HG03565 (cell line): ENCODE measurements around the gene SHISA7.
"Not testable (repeated sequence)": the region's sequence is repeated elsewhere in the genome, so short reads cannot be mapped to it uniquely, and the experiment has no call there.

Source experiments
- ATAC-seq: cut with Tn5 transposase; IDR thresholded peaks from one replicate; pipeline ENCODE4 v1.9.1; 2021; ENCODE audit warnings: mild to moderate bottlenecking, moderate library complexity; ENCODE audit not compliant: unreplicated experiment

Gene SHISA7

DNA sequence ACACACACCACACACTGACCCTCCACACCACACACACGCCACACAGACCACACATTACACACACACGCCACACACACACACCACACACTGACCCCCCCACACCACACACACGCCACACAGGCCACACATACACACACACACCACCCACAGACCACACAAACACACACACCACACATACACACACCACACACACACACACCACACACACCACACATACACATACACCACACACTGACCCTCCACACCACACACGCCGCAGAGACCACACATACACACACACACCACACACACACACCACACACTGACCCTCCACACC, 5.0 kb upstream of the SHISA7 start:
- not testable (repeated sequence) for ATAC-seq

DNA sequence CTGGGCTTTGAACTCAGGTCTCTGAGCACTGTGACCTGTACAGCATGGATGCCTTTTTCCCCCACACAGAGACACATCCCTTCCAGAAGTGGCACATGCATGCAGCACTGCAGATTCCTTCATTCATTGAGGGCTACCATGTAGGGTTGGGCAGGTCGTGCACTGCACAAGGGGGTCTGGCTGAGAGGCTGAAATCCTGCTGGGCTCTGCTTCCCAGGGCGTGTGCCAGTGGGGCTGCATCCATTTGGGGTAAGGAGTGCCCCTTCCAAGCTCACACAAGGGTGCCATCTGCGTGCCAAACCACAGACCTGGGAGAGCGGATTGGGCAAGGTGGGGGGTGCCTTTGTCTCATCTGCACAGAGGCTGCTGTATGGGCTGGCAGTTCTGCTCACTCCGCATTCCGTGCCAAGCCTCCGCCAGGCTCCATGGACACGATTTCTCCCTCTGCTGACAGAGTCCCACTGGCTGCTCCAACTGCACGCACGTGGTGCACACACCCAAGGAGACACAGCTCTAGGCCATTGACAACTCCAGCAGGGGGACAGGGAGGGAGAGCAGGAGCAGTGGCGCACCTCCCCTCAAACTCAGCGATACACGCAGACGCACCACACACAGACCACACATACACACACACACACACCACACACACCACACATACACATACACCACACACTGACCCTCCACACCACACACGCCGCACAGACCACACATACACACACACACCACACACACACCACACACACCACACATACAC, 4.5 kb upstream of the SHISA7 start:
- no peak for ATAC-seq

DNA sequence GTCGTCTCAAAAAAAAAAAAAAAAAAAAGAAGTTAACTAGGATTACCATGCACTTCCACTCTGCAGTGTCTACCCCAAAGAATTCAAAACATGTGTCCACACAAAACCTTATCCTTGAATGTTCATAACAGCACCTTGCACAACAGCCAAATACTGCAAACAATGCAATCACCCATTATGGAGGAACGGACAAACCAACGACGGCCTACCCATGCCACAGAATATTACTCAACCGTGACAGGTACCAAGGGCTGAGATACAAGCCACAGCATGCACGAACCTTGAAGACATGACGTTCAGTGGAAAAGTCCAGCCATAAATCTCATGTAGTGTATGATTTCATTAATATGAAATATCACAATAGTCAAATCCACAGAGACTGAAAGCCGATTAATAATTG, 3.0 kb upstream of the SHISA7 start:
- no peak for ATAC-seq

DNA sequence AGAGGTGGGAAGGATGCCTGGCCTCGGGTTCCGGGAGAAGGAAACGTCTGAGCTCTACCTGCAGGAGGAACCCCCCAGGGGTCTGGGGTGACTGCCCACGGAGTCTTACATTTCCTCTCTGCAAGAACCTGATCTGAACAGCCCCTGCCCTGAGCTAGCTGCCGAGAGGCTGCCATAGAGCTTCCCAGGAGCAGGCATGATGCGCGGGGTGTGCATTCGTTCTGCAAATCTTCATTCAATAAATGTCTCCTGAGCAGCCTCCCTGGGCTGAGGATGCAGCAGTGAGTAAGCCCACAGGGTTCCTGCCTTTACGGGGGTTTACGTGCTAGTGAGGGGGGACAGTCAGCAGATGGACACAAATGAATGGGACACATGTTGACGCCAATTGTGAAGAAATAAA, 1.5 kb upstream of the SHISA7 start:
- no peak for ATAC-seq

DNA sequence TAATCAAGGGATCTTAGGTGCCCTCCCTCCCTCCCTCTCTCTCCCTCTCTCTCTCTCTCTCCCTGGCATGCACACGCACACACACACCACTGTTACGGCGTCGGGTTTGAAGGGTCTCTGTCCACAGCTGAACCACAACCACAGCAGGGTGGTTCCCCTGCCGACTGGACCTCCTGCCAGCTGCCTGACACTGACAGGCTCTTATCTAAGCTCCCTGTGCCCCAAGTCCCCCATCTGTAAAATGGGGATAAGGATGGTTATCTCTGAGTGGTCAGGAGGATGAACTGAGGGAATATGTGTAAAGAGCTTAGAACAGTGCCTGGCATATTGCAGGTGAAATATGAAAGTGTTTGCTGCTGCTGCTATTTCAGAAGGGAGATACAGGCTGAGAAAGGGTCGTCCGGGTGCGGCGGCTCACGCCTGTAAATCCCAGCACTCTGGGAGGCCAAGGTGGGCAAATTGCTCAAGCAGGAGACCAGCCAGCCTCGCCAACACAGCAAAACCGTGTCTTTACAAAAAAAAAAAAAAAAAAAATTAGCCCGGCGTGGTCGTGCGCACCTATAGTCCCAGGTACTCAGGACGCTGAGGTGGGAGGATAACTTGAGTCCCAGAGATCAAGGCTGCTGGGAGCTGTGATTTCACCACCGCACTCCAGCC, 852 bp upstream of the SHISA7 start:
- ATAC-seq, result no peak

DNA sequence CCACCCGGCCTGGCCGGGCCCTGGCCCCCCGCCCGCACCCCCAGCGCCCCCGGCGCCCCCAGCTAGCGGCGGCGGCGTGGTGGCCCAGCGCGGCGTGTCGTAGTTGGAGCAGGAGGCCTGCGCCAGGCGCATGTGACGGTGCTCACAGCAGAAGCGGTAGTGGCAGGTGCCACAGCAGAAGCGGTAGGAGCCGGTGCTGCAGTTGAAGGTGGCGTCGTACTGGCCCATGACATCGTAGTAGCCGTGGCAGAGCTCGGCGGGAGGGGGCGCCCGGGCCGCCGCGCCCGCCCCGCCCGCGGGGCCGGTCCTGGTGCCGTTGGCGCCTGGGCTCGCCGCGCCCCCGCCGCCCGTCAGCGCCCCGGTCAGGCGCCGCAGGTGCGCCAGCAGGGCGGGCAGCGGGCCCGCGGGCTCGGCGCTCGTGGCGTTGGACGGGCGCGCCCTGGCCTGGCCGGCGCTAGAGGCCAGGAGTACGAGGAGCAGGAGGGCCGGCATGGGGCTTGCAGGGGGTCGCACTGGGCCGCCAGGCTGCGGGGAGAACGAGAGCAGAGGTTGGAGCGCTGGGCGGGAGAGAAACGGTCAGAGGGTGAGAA, 633 bp downstream of the SHISA7 start:
- ATAC-seq, result no peak

DNA sequence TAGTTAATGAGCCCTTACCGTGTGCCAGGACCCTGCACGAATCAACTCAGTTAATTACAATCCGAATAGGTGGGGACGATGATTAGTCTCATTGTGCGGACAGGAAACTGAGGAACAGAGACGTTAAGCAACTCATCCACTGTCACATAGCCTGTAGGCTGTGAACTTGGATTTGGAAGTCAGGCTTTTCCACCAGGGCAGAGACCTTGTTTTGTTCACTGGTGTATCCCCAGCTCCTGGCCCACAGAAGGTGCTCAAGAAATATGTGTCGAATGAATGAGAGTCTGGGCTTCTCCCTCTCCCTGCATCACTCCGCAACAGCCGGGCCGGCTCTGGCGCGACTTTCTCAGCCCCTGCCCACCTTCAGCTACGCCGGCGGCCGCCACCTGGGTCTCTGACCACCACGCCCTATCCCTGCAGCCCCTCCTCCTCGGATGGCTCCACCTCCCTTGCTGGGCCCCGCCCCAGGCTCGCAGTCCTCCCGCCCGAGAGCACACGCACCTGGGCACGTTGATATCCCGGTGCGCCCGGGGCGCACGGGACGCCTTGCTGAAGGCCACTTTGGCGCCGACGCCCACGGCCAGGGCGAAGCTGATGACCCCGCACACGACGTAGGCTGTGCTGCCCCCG, 1.3 kb downstream of the SHISA7 start:
- no peak for ATAC-seq

DNA sequence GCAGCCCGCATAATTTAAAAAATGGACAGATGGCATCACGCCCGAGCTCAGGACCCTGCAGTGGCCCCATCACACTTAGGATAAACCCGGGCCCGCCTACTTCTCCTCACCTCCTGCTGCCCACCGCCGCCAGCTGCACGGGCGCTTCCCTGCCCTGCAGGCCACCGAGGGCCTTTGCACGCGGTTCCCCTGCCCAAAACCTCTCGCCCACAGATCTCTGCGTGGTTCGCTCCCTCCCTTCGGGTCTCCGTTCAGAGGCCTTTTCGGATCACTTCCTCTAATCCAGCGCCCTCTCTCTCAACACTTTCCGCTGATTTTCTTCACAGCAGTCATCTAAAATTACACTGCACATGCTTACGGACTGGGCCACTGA, 1.8 kb downstream of the SHISA7 start:
- ATAC-seq, result no peak

DNA sequence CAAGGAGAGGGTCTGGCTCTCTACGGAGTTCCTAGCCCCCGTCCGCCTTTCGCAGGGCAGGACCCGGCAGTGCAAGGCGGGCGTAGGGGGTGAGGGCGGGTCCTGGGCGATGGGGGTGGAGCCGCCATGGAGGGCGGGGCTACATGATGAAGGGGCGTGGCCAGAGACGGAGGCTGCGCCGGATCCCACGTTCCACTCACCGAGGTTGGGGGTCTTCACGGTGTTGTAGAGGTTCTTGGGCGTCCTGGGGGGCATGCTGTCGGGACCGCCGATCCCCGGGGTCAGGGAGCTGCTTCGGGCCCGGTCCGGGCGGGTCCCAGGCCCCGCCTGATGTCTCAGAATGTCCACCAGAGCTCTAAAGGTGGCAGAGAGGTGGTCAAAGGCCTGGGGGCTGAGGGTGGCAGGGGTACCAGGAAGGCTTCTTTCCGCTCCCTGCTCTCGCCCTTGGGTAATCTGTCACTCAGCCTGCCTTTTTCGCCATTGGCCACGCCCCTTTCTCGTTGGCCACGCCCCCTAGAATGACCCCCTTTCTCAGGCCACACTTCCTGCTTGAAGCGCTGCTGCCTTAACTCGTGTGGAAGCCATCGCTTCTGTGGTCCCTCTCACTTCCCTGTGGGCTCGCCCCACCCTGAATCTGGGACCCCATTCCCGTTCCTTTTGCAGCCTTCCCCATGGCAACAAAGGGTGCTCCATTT, 2.5 kb downstream of the SHISA7 start:
- ATAC-seq, result no peak

DNA sequence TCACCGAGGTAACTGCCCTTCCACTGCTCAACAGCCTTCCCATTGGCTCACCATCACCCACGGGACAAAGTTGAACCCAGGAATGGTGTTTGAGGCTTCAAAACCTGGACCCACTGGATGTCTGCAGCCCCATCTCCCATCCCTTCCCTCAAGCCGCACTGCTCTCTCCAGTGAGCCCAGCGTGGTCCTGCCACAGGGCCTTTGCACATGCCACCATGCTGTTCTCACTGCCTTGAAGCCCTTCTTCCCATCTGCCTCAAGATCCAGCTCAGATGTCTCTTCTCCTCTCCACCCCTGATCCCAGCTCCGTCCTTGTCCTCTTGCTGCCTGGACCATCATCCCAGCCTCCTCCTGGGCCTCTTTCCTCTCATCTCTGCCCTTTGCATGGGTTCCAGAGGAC, 4.0 kb downstream of the SHISA7 start:
- no peak for ATAC-seq

DNA sequence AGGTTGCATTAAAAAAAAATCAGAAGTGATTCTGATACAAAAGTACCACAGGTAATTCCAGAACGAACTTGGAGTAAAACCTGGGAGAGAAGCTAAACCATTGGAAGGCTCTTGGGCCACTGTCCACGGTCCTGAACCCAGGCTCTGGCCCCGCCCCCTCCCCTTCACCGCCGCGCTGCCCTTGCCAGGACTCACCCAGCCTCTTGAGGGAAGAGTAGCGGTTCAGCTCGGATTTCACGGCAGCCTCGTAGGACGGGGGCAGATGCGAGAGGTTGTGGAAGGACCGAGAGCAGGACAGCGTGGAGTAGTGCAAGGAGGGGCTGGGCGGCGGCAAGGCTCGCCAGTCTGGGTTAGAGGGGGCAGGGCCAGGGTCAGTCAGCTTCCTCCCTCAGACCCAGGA, 5.7 kb downstream of the SHISA7 start:
- ATAC-seq, result no peak

DNA sequence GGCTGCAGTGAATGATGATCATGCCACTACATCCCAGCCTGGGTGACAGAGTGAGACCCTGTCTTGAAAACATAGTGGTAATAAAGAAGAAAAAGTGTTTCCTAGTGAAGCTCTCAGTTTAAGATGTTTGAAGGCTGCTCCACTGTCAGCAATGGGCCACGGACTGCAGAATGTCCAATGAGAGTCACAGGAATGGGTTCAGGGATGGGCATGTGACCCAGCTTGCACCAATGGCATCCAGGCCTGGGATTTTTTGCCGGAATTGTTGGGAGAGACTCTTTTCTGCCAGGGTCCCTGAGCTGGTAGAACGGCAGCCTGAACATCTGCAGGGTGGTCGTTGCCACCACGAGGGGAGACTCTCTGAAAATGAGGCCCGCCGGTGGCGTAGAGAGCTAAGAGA, 6.3 kb downstream of the SHISA7 start:
- ATAC-seq, result no peak

DNA sequence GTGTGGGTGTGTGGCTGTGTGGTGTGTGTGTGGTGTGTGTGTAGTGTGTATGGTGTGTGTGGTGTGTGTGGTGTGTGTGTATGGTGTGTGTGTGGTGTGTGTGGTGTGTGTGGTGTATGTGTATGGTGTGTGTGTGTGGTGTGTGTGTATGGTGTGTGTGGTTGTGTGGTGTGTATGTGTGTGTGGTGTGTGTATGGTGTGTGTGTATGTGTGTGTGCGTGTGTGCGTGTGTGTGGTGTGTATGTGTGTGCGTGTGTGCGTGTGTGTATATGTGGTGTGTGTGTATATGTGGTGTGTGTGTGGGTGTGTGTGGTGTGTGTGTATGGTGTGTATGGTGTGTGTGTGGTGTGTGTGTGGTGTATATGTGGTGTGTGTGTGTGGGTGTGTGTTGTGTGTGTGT, 8.1 kb downstream of the SHISA7 start:
- ATAC-seq, result no peak

DNA sequence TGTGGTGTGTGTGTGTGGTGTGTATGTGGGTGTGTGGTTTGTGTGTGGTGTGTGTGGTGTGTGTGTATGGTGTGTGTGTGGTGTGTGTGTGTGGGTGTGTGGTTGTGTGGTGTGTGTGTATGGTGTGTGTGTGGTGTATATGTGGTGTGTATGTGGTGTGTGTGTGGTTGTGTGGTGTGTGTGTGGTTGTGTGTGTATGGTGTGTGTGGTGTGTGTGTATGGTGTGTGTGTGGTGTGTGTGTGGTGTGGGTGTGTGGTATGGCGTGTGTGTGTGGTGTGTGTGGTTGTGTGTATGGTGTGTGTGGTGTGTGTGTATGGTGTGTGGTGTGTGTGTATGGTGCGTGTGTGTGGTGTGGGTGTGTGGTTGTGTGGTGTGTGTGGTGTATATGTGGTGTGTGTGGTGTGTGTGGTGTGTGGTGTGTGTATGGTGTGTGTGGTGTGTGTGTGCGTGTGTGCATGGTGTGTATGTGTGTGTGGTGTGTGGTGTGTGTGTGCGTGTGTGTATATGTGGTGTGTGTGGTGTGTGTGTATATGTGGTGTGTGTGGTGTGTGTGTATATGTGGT, 8.7 kb downstream of the SHISA7 start:
- no peak for ATAC-seq

DNA sequence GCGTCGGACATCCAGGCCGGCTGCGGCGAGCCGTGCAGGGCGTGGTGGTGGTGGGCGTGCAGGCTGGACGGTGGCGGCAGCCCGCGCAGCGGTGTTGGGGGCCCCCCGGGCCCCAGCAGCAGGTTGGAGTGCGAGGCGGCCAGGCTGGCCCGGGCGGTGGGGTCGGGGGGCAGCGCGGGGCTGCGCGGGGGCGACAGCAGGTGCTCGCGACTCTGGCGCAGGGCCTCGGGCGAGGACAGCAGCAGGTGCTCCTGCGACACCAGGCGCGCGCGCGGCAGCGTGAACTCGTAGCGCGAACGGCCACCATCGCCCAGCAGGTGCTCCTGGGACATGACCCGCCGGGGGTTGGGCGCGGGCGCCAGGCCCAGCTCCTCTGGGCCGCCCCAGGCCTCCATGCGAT, 9.8 kb downstream of the SHISA7 start:
- ATAC-seq, result no peak

DNA sequence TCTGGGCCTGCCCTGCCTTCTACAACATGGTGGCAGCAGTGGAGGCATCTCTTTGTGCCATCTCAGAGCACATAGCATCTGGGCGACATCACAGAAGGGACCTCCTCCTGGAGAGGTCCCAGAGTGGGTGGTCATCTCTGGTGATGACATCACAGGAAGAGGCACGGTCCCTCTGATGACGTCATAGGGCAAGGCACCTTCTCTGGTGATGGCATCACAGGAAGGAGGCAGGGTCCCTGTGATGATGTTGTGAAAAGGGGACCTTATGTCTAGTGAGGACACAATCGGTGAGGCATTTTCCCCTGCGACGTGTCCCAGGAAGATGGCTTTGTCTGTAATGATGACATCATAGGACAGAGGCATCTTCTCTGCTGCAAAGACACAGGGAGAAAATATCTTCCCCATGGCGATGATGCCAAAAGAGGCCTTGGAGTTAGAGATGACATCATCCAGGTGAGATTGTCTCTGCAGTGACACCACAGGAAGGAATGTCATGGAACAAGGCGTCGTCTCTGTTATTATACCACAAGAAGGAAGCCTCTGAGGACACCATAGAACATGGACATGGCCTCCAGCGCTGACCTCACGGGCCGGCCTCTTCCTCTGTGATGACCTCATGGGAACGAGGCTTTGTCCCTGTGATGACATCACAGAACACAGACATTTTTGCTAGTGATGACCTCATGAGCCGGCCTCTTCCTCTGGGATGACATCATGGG, 10.7 kb downstream of the SHISA7 start:
- ATAC-seq, result no peak

DNA sequence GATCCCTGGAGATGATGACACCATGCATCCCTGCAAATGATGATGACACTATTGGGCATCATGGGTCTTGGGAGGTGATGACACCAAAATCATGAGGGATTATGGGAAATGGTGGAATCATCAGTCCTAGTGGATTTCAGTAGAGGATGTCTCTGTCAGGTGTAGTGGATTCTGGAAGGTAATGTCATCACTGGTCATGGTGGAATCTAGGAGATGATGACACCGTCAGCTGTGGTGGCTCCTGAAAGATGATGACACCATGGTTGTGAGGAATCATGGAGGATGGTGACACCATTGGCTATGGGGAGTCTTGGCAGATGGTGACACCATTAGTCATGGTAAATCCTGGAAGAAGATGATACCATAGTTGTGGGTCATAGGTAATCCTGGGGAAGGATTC, 11.9 kb downstream of the SHISA7 start:
- no peak for ATAC-seq

DNA sequence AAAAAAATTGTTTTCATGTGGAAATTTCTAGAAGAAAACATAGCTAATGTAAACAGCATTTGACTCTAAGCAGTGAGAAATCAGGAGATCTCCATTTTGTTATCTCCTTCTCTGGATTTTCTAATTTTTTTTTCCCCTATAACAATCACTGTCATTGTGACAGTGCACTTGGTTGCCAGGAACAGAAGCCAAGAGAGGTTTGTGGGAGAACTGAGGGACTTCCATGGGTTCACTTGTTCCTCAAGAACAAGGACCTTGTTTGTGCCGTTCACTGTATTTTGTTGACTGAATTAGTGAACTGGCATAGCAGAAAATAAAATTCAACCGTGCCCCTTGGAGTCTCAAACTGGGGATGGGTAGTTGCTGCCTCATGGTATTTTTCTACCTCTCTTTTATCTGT, 17.1 kb downstream of the SHISA7 start:
- ATAC-seq, result no peak

DNA sequence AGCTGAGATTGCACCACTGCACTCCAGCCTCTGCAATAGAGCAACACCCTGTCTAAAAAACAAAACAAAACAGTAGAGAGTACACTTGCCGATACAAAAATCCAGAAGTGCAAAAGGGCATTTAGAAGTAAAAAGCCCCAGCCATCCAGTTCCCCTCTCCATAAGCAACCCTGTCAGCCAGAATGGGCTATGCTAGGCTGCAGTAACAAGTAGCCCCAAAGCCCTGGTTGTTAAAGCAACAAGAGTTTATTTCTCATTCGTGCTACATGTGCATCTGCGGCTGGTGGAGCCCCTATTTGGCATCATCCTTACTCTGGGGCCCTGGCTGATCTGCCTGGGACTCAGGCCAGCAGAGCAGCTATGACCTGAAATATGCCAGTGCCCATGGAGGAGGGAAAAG, 18.6 kb downstream of the SHISA7 start:
- no peak for ATAC-seq

DNA sequence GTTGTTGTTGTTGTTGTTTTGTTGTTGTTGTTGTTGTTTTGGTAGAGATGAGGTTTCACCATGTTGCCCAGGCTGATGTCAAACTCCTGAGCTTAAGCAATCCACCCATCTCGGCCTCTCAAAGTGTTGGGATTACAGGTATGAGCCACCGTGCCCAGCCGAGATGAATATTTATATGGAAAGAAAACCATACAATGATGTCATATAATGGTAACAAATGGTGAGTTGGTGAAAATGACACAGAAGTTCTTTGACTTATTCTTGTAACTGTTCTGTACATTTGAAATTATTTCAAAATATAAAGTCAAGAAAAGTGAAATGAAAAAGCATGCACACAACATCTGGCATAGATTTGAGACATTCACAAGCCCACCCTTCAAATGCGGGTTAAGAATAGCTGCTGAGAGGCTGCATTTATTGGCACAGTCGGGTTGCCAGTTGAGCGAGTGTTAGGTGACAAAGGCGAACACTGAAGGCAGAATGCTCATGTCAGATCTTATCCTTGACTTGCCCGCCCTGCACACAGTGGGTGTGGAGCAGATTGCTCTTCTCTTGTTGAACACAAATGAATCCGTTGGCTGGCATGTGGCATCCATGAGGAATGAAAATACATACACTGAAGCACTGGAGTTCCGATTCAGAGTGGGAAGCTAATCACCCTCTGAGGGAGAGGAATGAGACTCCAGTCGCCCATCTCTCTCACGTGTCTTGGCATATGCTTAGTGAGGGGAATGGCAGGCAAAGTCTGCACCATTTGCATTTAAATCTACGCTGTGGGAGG, 19.7 kb downstream of the SHISA7 start:
- ATAC-seq, result no peak
